Caco-2 (cell line): ENCODE measurements around the gene MAGED4. TPM values are rescaled to one million over a fixed set of nuclear protein-coding genes. Genes with fewer than 3 reads are reported as not detected.
"Not testable (repeated sequence)": the region's sequence is repeated elsewhere in the genome, so short reads cannot be mapped to it uniquely, and the experiment has no call there.

Source experiments
- BruUV-seq: library from RNA; stranded (reverse); fragments of 400-500 nt; replicated peaks from 2 replicates; lab custom pipeline; 2021; lab: Mats Ljungman, UMichigan
- CTCF ChIA-PET: fragments of 300-600 bp; sonication (Branson Sonifier 250); formaldehyde crosslinking; loops from one replicate; lab custom pipeline; 2022; ENCODE audit warnings: antibody characterized with exemption; lab: Charles Lee
- POLR2A ChIA-PET: fragments of 300-600 bp; sonication (Branson Sonifier 250); formaldehyde crosslinking; loops from one replicate; lab custom pipeline; 2022; ENCODE audit warnings: antibody characterized with exemption; lab: Charles Lee
- DNase-seq, 2 experiments: peaks; one replicate each; pipeline versions ENCODE4 v3.0.0 to v3.0.0-alpha.2; 2020 to 2022
- H3K27me3 ChIP-seq: replicated peaks from 2 replicates; pipeline ENCODE4 v1.6.0; 2011; ENCODE audit warnings: low read length; ENCODE audit not compliant: control insufficient read depth, insufficient read depth
- H3K36me3 ChIP-seq: 2 replicates; pipeline ENCODE4 v1.5.1; 2011; ENCODE audit warnings: low read length; ENCODE audit not compliant: control insufficient read depth, insufficient read depth
- H3K4me1 ChIP-seq: fragments of 250-450 bp; sonication (Bioruptor Pico); 2 replicates; pipeline ENCODE4 v1.5.1; 2020; ENCODE audit warnings: mild to moderate bottlenecking
- H3K4me3 ChIP-seq: 2 replicates; pipeline ENCODE4 v1.5.1; 2011; ENCODE audit warnings: low read depth, mild to moderate bottlenecking, control low read depth, low read length
- H3K9me3 ChIP-seq: fragments of 250-450 bp; sonication (Bioruptor Pico); 2 replicates; pipeline ENCODE4 v1.5.1; 2020; ENCODE audit warnings: mild to moderate bottlenecking, moderate library complexity
- H3K27ac Mint-ChIP-seq: one replicate; pipeline ENCODE4 v1.8.0; 2022; ENCODE audit warnings: mixed read lengths; ENCODE audit not compliant: unreplicated experiment
- H3K27me3 Mint-ChIP-seq: one replicate; pipeline ENCODE4 v1.8.0; 2022; ENCODE audit warnings: mixed read lengths; ENCODE audit not compliant: insufficient read depth, unreplicated experiment
- H3K36me3 Mint-ChIP-seq: one replicate; pipeline ENCODE4 v1.8.0; 2022; ENCODE audit warnings: mild to moderate bottlenecking, mixed read lengths; ENCODE audit not compliant: insufficient read depth, unreplicated experiment
- H3K4me1 Mint-ChIP-seq: one replicate; pipeline ENCODE4 v1.8.0; 2022; ENCODE audit warnings: low read depth, mixed read lengths; ENCODE audit not compliant: unreplicated experiment
- H3K4me3 Mint-ChIP-seq: one replicate; pipeline ENCODE4 v1.8.0; 2022; ENCODE audit warnings: mild to moderate bottlenecking, moderate library complexity, mixed read lengths; ENCODE audit not compliant: unreplicated experiment
- H3K9me3 Mint-ChIP-seq: one replicate; pipeline ENCODE4 v1.8.0; 2022; ENCODE audit warnings: mixed read lengths; ENCODE audit not compliant: unreplicated experiment
- CTCF ChIP-seq, 2 experiments: fragments of 200-600 bp in 1 of 2; IDR thresholded peaks; 1 replicate in 1 of 2; 2 replicates in 1 of 2; pipeline versions ENCODE4 v1.5.1 to v1.8.0; 2011 to 2022; ENCODE audit warnings: antibody characterized with exemption in 1 of 2, control low read depth in 1 of 2, inconsistent platforms in 1 of 2, low read depth in 1 of 2, low read length in 1 of 2, mild to moderate bottlenecking in 1 of 2, moderate library complexity in 1 of 2; ENCODE audit not compliant: insufficient read depth in 1 of 2, severe bottlenecking in 1 of 2, unreplicated experiment in 1 of 2
- intact Hi-C: fragments of 100-400 bp; cut with micrococcal nuclease; formaldehyde crosslinking; loops from one replicate; pipeline ENCODE4 v1.10.0; 2022; ENCODE audit not compliant: unreplicated experiment
- total RNA-seq: library from RNA; stranded (reverse); gene quantifications from 2 replicates; pipeline ENCODE4 v1.2.3, GENCODE V29; 2022

The MAGED4 gene
- total RNA-seq, 1 experiment from 2014 or later: not detected

- CTCF ChIA-PET: no interaction called here
- Histone ChIP-seq H3K4me3 (no peak overlapping the region), H3K9me3 (no peaks in the 10 kb centered on the region), H3K36me3 (no peaks in the 10 kb centered on the region), H3K4me1 (no peaks in the 10 kb centered on the region), H3K27me3 (no peaks in the 10 kb centered on the region)
- POLR2A ChIA-PET: no interaction called here
- DNase-seq: no peak
- Mint-ChIP-seq H3K9me3 (no peaks in the 10 kb centered on the region), H3K4me1 (no peaks in the 10 kb centered on the region), H3K27me3 (peaks cover 3% of the 10 kb centered on the region), H3K36me3 (no peaks in the 10 kb centered on the region), H3K4me3 (no peak overlapping the region), H3K27ac (no peak overlapping the region)
- no peak for TF ChIP-seq CTCF (IDR thresholded peaks at IDR 0.05; ENCODE audit: insufficient read depth in 1 of 2, low read depth in 1 of 2, low read length in 1 of 2, severe bottlenecking in 1 of 2, unreplicated experiment in 1 of 2)
- BruUV-seq: no TSS peak
- intact Hi-C loops: no loop called here
Observed at GRCh38 chrX:52140020-52140419, 44.7 kb upstream of the MAGED4 start.

GRCh38 chrX:52150667-52151066 lies 34.0 kb upstream of the MAGED4 start:
- BruUV-seq, H3K27ac Mint-ChIP-seq, H3K4me3 Mint-ChIP-seq, H3K4me1 ChIP-seq, H3K36me3 Mint-ChIP-seq, H3K4me3 ChIP-seq, H3K9me3 Mint-ChIP-seq, H3K27me3 ChIP-seq, CTCF ChIA-PET, H3K4me1 Mint-ChIP-seq, H3K36me3 ChIP-seq, H3K9me3 ChIP-seq, POLR2A ChIA-PET, DNase-seq, H3K27me3 Mint-ChIP-seq, intact Hi-C loops: not testable (repeated sequence)

- intact Hi-C loops, H3K36me3 Mint-ChIP-seq, POLR2A ChIA-PET, H3K4me1 Mint-ChIP-seq, H3K27ac Mint-ChIP-seq, H3K9me3 ChIP-seq, H3K27me3 Mint-ChIP-seq, H3K4me3 ChIP-seq, H3K4me3 Mint-ChIP-seq, H3K4me1 ChIP-seq, H3K9me3 Mint-ChIP-seq, H3K36me3 ChIP-seq, CTCF ChIA-PET, H3K27me3 ChIP-seq, BruUV-seq, DNase-seq: not testable (repeated sequence)
Observed at GRCh38 chrX:52160140-52160539, 24.5 kb upstream of the MAGED4 start.

GRCh38 chrX:52166840-52167239 lies 17.8 kb upstream of the MAGED4 start:
- no peaks in the 10 kb centered on the region for H3K36me3 ChIP-seq
- BruUV-seq: no TSS peak
- H3K9me3 Mint-ChIP-seq: peaks cover 2% of the 10 kb centered on the region
- no peak for TF ChIP-seq CTCF (IDR thresholded peaks at IDR 0.05; ENCODE audit: insufficient read depth in 1 of 2, low read depth in 1 of 2, low read length in 1 of 2, severe bottlenecking in 1 of 2, unreplicated experiment in 1 of 2)
- no peaks in the 10 kb centered on the region for H3K9me3 ChIP-seq
- no peaks in the 10 kb centered on the region for H3K36me3 Mint-ChIP-seq
- no peak overlapping the region for H3K4me3 ChIP-seq
- no peaks in the 10 kb centered on the region for H3K4me1 ChIP-seq
- H3K27ac Mint-ChIP-seq: no peak overlapping the region
- ChIA-PET CTCF (no interaction called here), POLR2A (no interaction called here)
- intact Hi-C loops: no loop called here
- no peaks in the 10 kb centered on the region for H3K27me3 ChIP-seq
- H3K4me3 Mint-ChIP-seq: no peak overlapping the region
- H3K27me3 Mint-ChIP-seq: peaks cover 10% of the 10 kb centered on the region
- no peak for DNase-seq
- H3K4me1 Mint-ChIP-seq: no peaks in the 10 kb centered on the region

GRCh38 chrX:52171055-52171454 lies 13.6 kb upstream of the MAGED4 start:
- H3K27me3 Mint-ChIP-seq, H3K36me3 ChIP-seq, H3K4me1 Mint-ChIP-seq, H3K27ac Mint-ChIP-seq, intact Hi-C loops, H3K9me3 Mint-ChIP-seq, CTCF ChIA-PET, H3K4me1 ChIP-seq, BruUV-seq, H3K9me3 ChIP-seq, H3K36me3 Mint-ChIP-seq, POLR2A ChIA-PET, DNase-seq, H3K27me3 ChIP-seq, H3K4me3 ChIP-seq, H3K4me3 Mint-ChIP-seq: not testable (repeated sequence)

GRCh38 chrX:52185078-52185453 lies 378 bp downstream of the MAGED4 start:
- intact Hi-C loops, H3K9me3 Mint-ChIP-seq, POLR2A ChIA-PET, H3K27me3 Mint-ChIP-seq, H3K9me3 ChIP-seq, H3K4me1 ChIP-seq, CTCF ChIA-PET, H3K27me3 ChIP-seq, BruUV-seq, H3K4me1 Mint-ChIP-seq, H3K36me3 ChIP-seq, H3K4me3 ChIP-seq, H3K4me3 Mint-ChIP-seq, H3K36me3 Mint-ChIP-seq, DNase-seq, H3K27ac Mint-ChIP-seq: not testable (repeated sequence)
